ENCODE measurements around the gene SOX12.

Gene SOX12

DNA sequence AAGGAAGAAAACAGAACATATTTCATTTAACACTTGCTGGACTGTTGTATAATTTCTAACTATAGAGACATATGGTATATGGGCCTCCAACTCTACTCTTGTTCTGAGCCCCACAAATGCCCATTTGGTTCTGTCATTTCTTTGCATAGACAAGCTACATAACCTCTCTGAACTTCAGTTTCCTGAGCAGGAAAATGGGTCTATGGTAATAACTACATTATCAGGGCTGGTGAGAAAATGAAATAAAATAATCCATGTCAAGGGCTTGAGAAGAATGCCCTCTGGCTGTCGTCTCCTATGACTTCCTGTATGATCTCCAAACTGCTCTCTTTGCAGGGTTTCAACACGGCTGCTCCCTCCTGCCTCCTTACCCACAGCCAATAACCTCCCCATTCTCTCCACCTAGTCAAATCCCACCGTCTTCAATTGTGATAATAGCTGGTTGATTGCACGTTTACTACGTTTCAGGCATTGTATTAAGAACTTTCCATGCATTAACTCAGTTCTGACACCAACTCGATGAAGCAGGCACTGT is 16.0 kb upstream of the SOX12 start:
- no peak for DNase-seq

DNA sequence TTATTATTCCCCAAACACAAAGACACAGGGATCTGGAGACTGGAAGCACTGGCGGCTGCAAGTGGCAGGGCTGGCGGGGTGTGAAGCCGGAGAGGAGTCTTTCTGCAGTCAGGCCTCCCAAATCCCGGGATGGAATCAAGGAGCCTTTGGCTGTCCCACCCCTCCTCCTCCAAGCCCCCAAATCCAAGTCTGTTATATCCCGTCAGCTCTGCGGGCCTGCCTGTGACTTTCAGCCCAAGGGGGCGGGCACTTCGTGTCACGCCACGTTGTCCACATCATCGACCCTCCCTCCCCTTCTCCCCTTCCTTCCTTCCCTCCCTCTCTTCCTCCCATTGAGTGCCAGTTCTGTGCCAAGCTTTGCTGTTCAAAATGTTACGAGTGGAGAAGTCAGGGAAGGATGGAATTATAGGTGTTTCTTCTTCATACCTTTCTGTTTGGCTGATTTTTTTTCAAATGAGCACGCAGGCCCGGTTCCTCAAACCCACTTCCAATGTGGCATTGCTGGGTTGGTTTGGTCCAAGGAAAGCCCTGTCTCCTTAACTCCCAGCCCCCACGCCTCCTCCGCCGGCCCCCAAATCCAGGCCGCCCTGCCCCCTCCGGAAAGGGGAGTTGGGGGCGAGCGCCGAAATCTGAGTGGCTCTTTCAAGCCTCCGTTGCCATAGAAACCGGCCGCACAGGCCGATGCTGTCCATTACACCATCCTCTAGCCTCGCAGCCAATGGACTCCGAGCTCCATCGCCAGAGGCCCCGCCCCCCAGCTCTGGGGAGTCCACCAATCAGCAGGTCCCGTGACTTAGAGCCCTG is 15.3 kb upstream of the SOX12 start:
- no peak for TF ChIP-seq CTCF (IDR thresholded peaks at IDR 0.05)
- H3K36me3 Mint-ChIP-seq (ENCODE audit: low read depth): peaks cover 9% of the 10 kb centered on the region
- H3K4me1 Mint-ChIP-seq: peaks cover 69% of the 10 kb centered on the region
- H3K27me3 Mint-ChIP-seq (ENCODE audit: low read depth, poor library complexity): no peaks in the 10 kb centered on the region
- peak overlapping the region; percentile 99 for H3K27ac Mint-ChIP-seq
- H3K4me3 Mint-ChIP-seq: peak overlapping the region; percentile 88
- H3K9me3 Mint-ChIP-seq: no peaks in the 10 kb centered on the region
- DNase-seq: peak; percentile 99

More for the DNA sequence above, 16.0 kb upstream of the SOX12 start:
- H3K4me1 Mint-ChIP-seq: peaks cover 73% of the 10 kb centered on the region
- H3K4me3 Mint-ChIP-seq: peak overlapping the region; percentile 88
- H3K27ac Mint-ChIP-seq: peak overlapping the region; percentile 99
- TF ChIP-seq CTCF (IDR thresholded peaks at IDR 0.05): no peak
- H3K27me3 Mint-ChIP-seq (ENCODE audit: low read depth, poor library complexity): no peaks in the 10 kb centered on the region
- H3K9me3 Mint-ChIP-seq: no peaks in the 10 kb centered on the region
- peaks cover 13% of the 10 kb centered on the region for H3K36me3 Mint-ChIP-seq (ENCODE audit: low read depth)

- Mint-ChIP-seq H3K36me3 (ENCODE audit: low read depth) (peaks cover 8% of the 10 kb centered on the region), H3K27ac (peak overlapping the region; percentile 99)
These were observed 14.7 kb upstream of the SOX12 start for GRCh38 chr20:310645-311044.

GRCh38 chr20:311609-312008 is 13.7 kb upstream of the SOX12 start:
- DNase-seq: no peak
- Mint-ChIP-seq H3K9me3 (no peaks in the 10 kb centered on the region), H3K4me1 (peaks cover 56% of the 10 kb centered on the region), H3K27me3 (ENCODE audit: low read depth, poor library complexity) (no peaks in the 10 kb centered on the region), H3K36me3 (ENCODE audit: low read depth) (peaks cover 10% of the 10 kb centered on the region), H3K4me3 (peak overlapping the region; percentile 65), H3K27ac (peak overlapping the region; percentile 88)
- TF ChIP-seq CTCF (IDR thresholded peaks at IDR 0.05): no peak

More at GRCh38 chr20:310645-311044, 14.7 kb upstream of the SOX12 start:
- TF ChIP-seq CTCF (IDR thresholded peaks at IDR 0.05): no peak
- Mint-ChIP-seq H3K4me3 (peak overlapping the region; percentile 88), H3K9me3 (no peaks in the 10 kb centered on the region), H3K4me1 (peaks cover 64% of the 10 kb centered on the region), H3K27me3 (ENCODE audit: low read depth, poor library complexity) (no peaks in the 10 kb centered on the region)
- no peak for DNase-seq

DNA sequence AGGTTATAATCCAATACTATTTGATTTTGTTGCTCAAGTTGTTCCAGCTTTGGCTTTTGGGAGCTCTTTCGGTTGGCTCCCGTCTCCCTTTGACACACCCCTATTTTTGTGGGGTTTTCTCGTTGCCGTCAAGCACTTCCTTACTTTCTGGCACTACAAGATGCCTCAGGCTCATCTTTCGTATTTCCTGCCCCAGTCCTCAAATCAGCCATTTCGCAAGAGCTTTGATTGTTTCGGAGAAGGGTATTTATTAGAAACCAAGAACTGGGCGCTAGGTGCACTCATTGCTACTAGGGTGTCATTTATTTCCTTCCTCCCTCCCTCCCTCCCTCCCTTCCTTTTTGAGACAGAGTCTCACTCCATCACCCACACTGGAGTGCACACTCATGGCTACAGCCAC is 13.3 kb upstream of the SOX12 start:
- Mint-ChIP-seq H3K9me3 (no peaks in the 10 kb centered on the region), H3K4me1 (peaks cover 54% of the 10 kb centered on the region), H3K4me3 (no peak overlapping the region), H3K27me3 (ENCODE audit: low read depth, poor library complexity) (peaks cover 2% of the 10 kb centered on the region), H3K36me3 (ENCODE audit: low read depth) (peaks cover 15% of the 10 kb centered on the region), H3K27ac (peak overlapping the region; percentile 53)
- DNase-seq: no peak
- TF ChIP-seq CTCF (IDR thresholded peaks at IDR 0.05): no peak
